Measurements from ENCODE around the gene GRIN2D.

GRIN2D gene

DNA sequence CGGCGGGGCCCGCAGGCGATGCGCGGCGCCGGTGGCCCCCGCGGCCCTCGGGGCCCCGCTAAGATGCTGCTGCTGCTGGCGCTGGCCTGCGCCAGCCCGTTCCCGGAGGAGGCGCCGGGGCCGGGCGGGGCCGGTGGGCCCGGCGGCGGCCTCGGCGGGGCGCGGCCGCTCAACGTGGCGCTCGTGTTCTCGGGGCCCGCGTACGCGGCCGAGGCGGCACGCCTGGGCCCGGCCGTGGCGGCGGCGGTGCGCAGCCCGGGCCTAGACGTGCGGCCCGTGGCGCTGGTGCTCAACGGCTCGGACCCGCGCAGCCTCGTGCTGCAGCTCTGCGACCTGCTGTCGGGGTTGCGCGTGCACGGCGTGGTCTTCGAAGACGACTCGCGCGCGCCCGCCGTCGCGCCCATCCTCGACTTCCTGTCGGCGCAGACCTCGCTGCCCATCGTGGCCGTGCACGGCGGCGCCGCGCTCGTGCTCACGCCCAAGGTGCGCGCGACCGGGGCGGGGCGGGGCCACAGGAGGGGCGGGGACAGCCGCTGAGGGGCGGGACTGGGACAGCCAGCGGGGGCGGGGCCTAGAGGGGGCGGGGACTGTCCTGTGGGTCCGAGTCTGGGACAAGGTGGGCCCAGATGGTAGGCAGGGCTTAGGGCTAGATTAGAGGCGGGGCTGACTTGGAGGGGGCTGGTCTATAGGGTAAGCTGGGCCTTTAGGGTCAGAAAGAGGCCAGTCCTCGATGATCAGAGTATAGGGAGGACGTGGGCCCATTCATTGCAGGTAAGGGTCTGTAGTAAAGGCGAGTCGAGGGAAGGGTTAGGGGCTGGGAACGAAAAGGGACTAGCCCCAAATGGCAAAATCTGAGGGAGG, 5.1 kb downstream of the GRIN2D start:
- no peak for DNase-seq

DNA sequence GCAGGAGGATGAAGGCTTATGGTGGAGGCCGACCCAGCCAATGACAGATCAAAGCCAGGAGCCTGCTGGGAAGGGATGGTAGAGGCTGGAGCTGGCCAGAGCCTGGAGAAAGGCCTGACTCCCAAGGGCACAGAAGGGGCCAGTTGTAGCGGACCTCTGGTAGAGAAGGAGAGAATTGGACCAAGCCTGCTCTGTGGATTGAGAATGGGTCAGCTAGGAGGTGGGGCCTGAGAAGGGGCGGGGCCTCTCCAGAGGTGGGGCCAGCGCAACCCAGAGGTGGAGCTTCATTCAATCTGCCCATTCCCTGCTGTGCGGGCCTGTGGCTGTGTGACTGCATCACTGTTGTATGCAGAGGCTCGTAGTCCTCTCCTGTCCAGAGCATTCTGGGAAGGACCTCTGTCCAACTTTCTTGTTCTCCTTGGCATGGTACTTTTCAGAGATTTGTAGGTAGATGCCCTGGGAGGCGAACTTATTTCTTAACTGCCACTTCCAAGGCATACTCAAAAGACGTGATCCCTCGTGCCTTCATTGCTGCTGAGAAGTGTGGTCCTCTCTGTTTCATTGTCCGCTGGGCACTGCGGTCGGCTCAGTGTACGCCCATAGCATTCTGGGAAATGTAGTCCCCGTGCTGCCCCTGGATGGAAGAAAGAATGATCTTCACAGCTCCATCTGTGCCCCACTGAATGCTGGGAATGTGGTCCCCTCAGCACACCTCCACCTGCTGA, 6.7 kb downstream of the GRIN2D start:
- no peak for DNase-seq

DNA sequence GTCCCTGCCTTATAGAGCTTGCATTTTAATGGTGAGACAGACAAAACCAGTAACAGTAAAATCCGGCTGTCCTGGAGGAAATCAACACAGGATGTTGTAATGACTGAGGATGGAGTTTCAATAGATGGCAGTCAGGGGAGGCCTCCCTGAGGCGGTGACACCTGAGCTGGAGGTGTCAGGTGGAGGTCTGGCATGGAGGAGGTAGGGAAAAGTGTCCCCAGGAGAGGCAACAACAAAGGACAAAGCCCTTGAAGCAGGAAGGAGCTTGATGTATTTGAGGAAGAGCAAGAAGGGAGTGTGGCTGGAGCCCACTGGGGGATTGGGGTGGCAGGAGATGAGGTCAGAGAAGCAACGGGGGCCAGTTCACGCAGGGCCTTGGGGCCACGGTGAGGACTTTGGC, 7.8 kb downstream of the GRIN2D start:
- DNase-seq, result no peak

DNA sequence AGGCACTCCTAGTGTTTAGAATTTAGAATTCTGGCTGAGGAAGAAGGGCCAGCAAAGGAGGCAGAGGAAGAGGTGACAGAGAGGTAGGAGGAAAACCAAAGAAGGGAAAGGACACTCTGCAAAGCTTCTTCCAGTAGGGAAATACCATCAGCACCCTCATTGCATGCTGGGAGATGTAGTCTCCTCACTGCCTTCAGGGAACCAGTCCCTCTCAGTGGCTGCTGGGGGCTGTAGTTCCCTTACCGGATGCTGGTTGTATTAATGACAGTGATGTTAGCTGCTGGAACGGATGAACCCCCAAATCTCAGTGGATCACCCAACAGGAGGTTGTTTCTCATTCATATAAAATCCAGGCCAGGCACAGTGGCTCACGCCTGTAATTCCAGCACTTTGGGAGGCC, 10.1 kb downstream of the GRIN2D start:
- no peak for DNase-seq

DNA sequence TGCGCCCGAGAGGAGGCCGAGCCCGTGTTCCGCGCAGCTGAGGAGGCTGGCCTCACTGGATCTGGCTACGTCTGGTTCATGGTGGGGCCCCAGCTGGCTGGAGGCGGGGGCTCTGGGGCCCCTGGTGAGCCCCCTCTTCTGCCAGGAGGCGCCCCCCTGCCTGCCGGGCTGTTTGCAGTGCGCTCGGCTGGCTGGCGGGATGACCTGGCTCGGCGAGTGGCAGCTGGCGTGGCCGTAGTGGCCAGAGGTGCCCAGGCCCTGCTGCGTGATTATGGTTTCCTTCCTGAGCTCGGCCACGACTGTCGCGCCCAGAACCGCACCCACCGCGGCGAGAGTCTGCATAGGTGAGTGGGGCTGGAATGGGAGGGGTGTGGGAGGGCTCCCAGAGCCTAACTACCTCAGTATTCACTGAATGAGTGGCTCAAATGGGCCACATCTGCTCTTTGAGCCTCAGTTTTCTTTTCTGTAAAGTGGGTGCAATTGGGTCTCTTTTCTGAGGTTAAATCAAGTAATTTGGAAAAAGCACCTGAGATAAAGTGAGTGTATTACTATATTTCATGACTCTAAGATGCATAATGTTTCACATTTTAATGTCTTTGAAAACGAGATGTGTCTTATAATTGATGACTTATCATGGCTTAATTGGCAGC, 11.7 kb downstream of the GRIN2D start:
- no peak for DNase-seq

DNA sequence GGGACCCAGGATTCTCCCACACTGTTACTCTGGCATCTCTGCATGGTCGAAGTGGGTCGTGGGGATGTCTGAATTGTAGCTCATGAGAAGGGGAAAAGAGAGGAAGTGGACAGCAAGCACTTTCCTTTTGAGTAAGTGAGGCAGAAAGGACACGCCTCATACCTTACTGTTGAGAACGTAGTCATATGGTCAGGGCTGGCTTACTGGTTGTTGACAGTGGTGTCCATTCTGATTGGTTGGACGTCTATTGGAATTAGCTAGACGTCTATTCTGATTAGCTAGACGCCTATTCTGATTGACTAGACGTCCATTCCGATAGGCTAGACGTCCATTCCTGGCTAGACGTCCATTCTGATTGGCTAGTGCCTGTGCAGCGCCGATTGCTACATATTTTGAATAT, 12.4 kb downstream of the GRIN2D start:
- no peak for DNase-seq

DNA sequence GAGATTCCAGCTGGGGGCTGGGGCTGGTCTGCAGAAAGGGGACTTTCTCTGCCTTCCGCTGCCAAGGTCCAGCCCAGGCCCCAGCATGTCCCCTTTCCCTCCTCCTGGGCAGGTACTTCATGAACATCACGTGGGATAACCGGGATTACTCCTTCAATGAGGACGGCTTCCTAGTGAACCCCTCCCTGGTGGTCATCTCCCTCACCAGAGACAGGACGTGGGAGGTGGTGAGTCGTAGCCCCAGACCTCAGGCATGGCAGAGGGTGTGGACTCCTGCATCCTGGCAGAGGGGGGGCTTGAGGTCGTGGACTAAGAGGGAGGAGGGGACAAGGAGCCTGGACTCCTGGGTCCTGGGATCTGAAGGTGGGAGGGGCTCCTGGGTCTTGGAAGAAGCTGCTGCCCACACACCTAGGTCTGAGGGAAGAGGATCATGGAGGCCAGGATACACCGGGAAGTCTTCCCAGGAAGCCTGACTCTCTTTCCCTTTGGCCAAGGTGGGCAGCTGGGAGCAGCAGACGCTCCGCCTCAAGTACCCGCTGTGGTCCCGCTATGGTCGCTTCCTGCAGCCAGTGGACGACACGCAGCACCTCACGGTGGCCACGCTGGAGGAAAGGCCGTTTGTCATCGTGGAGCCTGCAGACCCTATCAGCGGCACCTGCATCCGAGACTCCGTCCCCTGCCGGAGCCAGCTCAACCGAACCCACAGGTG, 20.6 kb downstream of the GRIN2D start:
- DNase-seq, result no peak

DNA sequence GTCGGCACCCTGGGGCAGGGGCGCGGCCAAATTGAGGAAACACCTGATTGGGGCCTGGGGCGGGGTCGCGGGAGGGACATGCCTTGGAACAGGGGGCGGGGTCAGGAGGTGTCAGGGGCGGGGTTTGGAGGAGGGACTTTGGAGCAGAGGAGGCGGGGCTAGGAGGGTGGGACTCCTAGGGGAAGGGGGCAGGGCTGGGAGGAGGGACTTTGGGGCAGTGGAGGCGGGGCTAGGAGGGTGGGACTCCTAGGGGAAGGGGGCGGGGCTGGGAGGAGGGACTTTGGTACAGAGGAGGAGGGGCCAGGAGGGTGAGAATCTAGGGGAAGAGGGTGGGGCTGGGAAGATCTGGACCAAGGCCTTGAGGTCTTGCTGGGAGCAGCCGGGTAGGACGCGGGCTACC, 21.9 kb downstream of the GRIN2D start:
- DNase-seq, result no peak

DNA sequence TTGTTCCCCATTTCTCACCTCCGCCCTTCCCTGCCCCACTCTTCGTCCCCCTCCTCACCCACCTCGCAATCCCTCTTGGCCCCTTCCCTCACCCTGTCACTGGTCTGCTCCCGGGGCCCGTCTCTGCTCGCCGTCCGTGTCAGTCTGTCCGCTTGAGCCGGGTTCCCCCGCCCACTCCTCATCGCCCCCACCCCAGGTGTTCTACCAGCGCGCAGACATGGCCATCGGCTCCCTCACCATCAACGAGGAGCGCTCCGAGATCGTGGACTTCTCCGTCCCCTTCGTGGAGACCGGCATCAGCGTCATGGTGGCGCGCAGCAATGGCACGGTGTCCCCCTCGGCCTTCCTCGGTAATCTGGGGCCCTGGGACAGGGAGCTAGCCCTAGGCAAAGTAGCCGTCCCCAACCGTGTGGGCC, 22.3 kb downstream of the GRIN2D start:
- DNase-seq, result no peak

DNA sequence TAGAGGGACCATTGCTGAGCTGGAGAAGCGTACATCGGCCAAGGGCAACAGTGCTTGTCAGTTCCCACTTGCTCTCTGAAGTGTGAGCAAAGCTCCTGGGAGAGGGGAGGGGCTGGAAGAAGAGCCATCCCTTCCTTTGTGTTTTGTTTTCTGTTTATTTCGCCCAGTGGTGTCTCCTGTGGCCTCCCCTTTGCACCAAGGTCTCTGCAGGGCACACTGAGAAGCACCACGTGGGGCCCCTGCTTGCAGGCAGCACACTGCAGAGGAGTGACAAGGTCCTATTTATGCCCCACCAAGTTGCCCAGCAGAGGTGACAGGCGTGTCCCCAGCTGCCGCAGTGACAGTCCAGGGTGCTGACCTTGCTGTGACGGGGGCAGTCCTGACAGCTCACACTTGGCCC, 24.0 kb downstream of the GRIN2D start:
- DNase-seq, result no peak

DNA sequence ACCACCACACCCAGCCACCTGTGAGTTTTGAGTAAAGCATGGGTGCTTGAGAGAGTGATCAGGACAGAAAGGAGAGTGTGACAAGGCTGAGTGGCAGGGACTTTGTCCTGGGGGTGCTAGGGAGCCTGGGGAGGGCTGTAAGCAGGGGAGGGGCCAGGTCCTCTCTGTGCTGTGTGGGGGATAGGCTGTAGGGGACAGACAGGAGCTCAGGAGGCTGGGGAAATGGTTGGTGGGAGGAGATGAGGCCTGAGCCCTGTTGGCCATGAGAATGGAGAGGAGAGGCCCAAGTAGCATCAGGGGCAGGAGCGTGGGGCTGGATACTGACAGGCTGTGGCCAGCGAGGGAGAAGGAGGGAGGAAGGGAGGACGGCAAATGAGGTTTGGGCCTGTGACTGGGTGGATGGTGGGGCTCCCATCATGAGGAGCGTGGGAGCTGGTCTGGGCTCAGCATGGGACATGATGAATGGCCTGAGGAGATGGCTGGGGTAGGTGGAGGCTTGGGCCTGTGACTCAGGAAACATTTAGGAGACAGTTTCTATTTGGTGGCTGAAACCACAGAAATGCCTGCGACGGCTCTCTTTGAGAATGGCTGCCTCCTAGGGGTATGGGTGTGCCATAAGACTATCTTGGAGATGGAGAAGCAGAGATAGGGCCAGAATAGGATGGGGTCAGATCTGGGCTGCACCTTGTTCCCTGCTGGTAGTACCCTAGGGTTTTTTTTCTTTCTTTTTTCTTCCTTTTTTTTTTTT, 25.0 kb downstream of the GRIN2D start:
- DNase-seq, result no peak

DNA sequence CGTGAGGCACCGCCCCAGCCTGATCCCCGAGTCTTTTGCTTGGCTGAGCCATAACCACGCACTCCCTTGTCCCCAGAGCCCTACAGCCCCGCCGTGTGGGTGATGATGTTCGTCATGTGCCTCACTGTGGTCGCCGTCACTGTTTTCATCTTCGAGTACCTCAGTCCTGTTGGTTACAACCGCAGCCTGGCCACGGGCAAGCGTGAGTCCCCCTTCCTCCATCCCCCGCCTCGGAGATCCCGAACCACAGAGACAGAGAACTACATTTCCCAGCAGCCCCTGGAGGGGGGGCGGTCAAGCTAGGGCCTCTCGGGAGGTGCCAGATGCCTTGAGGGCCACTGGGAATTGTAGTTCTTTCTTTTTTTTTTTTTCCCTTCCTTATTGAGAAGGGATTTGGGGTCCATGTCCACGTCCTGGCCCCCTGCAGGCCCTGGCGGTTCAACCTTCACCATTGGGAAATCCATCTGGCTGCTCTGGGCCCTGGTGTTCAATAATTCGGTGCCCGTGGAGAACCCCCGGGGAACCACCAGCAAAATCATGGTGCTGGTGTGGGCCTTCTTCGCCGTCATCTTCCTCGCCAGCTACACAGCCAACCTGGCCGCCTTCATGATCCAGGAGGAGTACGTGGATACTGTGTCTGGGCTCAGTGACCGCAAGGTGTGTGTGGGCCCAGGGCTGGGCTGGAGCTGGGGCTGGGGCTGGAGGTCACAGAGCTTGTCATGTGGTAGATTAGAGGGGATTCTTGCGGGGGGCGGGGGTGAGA, 25.9 kb downstream of the GRIN2D start:
- no peak for DNase-seq

DNA sequence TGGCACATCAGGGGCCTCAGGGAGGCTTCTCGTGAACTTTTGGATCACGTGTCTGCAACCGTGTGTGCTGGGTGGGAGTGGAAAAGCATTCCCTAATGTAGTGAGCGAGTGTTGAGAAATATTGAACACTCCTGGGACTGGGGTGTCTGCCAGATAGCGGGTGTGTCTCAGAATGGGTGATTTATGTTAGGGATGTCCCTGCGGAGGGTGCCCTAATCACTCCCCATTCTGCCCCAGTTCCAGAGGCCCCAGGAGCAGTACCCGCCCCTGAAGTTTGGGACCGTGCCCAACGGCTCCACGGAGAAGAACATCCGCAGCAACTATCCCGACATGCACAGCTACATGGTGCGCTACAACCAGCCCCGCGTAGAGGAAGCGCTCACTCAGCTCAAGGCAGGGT, 28.1 kb downstream of the GRIN2D start:
- no peak for DNase-seq

DNA sequence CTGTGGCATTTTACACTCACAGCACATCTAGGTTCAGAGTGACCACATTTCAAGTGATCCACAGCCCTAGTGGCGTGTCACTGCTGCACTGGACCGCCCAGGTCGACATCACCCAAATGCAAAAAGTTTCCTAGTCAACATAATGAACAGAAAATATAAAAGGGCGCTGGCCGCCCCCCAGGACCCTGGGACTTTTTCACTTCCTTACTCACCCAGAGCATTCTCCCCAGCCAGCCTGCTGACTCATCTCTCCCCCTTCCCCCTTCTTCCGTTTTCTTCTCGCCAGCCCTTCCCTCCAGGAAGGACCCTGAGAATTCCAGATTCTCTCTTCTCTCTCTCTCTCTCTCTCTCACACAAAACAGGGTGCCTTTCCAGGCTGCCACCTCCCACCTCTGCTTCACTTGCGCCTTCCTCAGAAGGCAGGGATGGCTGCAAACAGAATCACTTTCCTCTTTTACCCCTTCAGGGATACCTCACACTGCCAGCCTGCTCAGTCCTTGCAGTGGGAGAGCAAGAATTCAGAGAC, 31.3 kb downstream of the GRIN2D start:
- no peak for DNase-seq

DNA sequence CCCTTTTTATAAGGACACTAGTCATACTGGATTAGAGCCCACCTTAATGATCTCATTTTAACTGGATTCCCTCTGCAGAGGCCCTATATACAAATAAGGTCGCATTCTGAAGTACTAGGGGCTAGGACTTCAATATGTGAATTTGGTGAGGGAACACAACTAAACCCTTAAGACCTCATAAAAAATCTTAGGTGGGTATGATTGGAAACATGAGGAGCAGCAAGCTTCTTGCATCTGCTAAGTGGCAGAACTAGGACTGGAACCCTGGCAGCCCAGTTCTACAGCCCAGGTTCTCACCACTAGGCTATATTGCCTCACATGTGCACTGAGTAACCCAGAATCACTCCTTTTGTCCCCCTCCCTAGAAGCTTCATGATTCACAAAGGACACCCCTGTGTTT, 35.2 kb downstream of the GRIN2D start:
- no peak for DNase-seq

DNA sequence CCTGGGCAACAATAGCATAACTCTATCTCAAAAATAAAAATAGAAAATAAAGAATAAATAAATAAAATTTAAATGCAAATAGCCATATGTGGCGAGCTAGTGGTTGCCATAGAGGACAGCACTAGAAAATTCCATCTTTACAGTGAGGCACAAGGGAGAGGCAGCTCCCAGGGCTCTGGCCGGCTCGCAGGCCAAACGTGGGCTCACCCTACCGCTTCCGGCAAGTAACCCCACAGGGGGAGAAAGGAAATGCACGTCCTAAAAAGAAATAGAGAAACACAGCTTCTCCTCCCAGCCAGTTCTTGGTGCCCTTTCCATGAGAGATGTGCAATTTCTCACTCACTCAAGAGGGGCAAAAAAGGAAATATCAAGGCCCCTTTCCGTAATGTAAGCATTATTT, 39.9 kb downstream of the GRIN2D start:
- no peak for DNase-seq

DNA sequence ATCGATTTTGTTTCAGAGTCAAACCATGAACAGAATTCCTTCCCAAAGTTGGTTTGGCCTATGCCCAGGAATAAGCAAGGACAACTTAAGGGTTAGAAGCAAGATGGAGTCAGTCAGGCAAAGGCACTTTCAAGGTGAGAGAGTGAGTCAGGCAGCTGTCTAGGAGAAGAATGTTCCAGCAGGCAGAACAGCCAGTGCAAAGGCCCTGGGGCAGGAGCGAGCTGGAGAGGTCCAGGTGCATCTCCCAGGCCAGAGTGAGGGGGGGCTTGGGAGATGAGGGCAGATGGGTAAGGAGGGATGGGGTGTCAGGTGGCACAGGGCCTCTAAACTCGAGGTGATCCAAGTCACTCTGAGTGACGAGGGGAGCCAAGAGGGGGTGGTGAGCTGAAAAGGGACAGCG, 43.1 kb downstream of the GRIN2D start:
- DNase-seq, result no peak

DNA sequence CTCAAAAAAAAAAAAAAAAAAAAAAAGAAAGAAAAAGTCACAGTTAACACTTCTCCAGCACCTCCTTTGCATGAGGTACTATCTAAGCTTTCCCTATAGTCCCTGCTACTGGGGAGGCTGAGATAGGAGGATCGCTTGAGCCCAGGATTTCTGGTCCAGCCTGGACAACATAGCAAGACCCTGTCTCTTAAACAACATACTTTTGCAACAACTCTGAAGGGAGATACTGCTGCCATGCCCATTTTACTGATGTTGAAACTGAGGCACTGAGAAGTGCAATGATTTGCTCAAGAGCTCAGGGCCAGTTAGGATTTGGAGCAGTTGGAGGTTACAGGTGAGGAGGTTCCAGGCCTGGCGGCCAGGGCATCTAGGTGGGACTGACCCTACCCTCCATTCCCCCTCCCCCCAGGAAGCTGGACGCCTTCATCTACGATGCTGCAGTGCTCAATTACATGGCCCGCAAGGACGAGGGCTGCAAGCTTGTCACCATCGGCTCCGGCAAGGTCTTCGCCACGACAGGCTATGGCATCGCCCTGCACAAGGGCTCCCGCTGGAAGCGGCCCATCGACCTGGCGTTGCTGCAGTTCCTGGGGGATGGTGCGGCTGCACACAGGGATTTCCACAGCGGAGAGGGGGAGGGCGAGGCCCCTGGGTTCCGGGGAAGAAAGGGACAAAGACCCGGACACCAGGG, 48.0 kb downstream of the GRIN2D start:
- DNase-seq, result no peak

DNA sequence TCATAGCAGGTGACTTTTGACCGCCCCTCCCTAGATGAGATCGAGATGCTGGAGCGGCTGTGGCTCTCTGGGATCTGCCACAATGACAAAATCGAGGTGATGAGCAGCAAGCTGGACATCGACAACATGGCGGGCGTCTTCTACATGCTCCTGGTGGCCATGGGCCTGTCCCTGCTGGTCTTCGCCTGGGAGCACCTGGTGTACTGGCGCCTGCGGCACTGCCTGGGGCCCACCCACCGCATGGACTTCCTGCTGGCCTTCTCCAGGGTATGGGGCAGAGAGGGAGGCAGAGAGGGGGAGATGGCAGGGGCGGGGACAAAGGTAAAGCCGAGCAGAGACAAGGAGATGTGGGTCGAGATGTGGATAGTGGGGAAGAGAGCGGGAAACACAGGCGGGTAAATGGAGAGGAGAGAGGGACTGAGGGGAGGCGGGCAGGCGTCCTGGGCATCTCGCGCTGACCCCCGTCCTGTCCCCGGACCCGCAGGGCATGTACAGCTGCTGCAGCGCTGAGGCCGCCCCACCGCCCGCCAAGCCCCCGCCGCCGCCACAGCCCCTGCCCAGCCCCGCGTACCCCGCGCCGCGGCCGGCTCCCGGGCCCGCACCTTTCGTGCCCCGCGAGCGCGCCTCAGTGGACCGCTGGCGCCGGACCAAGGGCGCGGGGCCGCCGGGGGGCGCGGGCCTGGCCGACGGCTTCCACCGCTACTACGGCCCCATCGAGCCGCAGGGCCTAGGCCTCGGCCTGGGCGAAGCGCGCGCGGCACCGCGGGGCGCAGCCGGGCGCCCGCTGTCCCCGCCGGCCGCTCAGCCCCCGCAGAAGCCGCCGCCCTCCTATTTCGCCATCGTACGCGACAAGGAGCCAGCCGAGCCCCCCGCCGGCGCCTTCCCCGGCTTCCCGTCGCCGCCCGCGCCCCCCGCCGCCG, 48.9 kb downstream of the GRIN2D start:
- no peak for DNase-seq

DNA sequence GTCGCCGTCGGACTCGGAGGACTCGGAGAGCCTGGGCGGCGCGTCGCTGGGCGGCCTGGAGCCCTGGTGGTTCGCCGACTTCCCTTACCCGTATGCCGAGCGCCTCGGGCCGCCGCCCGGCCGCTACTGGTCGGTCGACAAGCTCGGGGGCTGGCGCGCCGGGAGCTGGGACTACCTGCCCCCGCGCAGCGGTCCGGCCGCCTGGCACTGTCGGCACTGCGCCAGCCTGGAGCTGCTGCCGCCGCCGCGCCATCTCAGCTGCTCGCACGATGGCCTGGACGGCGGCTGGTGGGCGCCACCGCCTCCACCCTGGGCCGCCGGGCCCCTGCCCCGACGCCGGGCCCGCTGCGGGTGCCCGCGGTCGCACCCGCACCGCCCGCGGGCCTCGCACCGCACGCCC, 49.8 kb downstream of the GRIN2D start:
- no peak for DNase-seq

Data from NCI-H1417 treated with DMSO at 0.1 percent for 48 hours (cell line).